SK-N-SH (cell line): Measurements from ENCODE around the gene GOLM1. TPM values are rescaled to one million over a fixed set of nuclear protein-coding genes. Genes with fewer than 3 reads are reported as not detected.

Experiments
- CTCF ChIA-PET: fragments of 300-600, 350-600 bp; formaldehyde crosslinking; extraction: SDS; loops from one replicate; lab custom pipeline; 2021; lab: Yijun Ruan, JAX
- POLR2A ChIA-PET: fragments of 350-600 bp; sonication (Branson Sonifier 250); formaldehyde crosslinking; extraction: SDS; loops from one replicate; lab custom pipeline; 2020; ENCODE audit warnings: antibody characterized with exemption, inconsistent platforms; lab: Yijun Ruan, JAX
- DNase-seq: peaks from one replicate; pipeline ENCODE4 v3.0.0; 2012
- H2AFZ ChIP-seq: fragments of 200-600 bp; sonication (generic); 2 replicates; pipeline ENCODE4 v1.8.1; 2016; ENCODE audit warnings: antibody characterized with exemption, mild to moderate bottlenecking, low read depth
- H3F3A ChIP-seq: fragments of 200-600 bp; sonication (generic); replicated peaks from 2 replicates; pipeline ENCODE3; 2016; ENCODE audit warnings: antibody characterized with exemption, mild to moderate bottlenecking; ENCODE audit not compliant: insufficient read depth
- H3K27ac ChIP-seq, 2 experiments: fragments of 200-500 bp in 1 of 2; fragments of 200-600 bp in 1 of 2; sonication (Bioruptor generic) in 1 of 2; sonication (generic), shearing (Covaris generic) in 1 of 2; 2 replicates each; pipeline versions ENCODE4 v1.5.1 to v1.6.1; 2014 to 2016; ENCODE audit warnings: low read depth in 2 of 2, inconsistent platforms in 1 of 2, low read length in 1 of 2, mild to moderate bottlenecking in 1 of 2, mixed read lengths in 1 of 2
- H3K27me3 ChIP-seq: fragments of 200-600 bp; sonication (generic), shearing (Covaris generic); 2 replicates; pipeline ENCODE4 v1.6.1; 2016; ENCODE audit warnings: mixed run types; ENCODE audit not compliant: insufficient read depth
- H3K36me3 ChIP-seq, 2 experiments: fragments of 200-500 bp in 1 of 2; fragments of 200-600 bp in 1 of 2; sonication (Bioruptor generic) in 1 of 2; sonication (generic) in 1 of 2; replicated peaks in 1 of 2; 2 replicates each; pipeline versions ENCODE3 to v1.5.1; 2014 to 2016; ENCODE audit warnings: low read length in 1 of 2, mild to moderate bottlenecking in 1 of 2; ENCODE audit not compliant: insufficient read depth in 2 of 2, control insufficient read depth in 1 of 2
- H3K4me1 ChIP-seq, 2 experiments: fragments of 200-500 bp in 1 of 2; fragments of 200-600 bp in 1 of 2; sonication (Bioruptor generic) in 1 of 2; sonication (generic), shearing (Covaris generic) in 1 of 2; 2 replicates each; pipeline versions ENCODE4 v1.5.1 to v1.6.1; 2014 to 2016; ENCODE audit warnings: low read depth in 1 of 2, low read length in 1 of 2, mixed run types in 1 of 2; ENCODE audit not compliant: insufficient read depth in 2 of 2, control insufficient read depth in 1 of 2
- H3K4me2 ChIP-seq: fragments of 200-600 bp; sonication (generic), shearing (Covaris generic); 2 replicates; pipeline ENCODE4 v1.6.1; 2017; ENCODE audit warnings: mixed run types
- H3K4me3 ChIP-seq, 2 experiments: fragments of 200-500 bp in 1 of 2; fragments of 200-600 bp in 1 of 2; sonication (Bioruptor generic) in 1 of 2; sonication (generic), shearing (Covaris generic) in 1 of 2; 2 replicates each; pipeline versions ENCODE4 v1.5.1 to v1.8.1; 2014 to 2016; ENCODE audit warnings: low read depth in 2 of 2, inconsistent platforms in 1 of 2, low read length in 1 of 2, mild to moderate bottlenecking in 1 of 2, mixed read lengths in 1 of 2, moderate library complexity in 1 of 2
- H3K79me2 ChIP-seq: fragments of 200-600 bp; sonication (generic); 2 replicates; pipeline ENCODE4 v1.8.1; 2017; ENCODE audit warnings: mild to moderate bottlenecking; ENCODE audit not compliant: insufficient read depth
- H3K9ac ChIP-seq: fragments of 200-600 bp; sonication (generic); 2 replicates; pipeline ENCODE4 v1.6.1; 2017; ENCODE audit warnings: mixed run types
- H3K9me2 ChIP-seq: fragments of 200-600 bp; sonication (generic); 2 replicates; pipeline ENCODE4 v1.6.1; 2017; ENCODE audit warnings: mixed run types
- H3K9me3 ChIP-seq: fragments of 200-600 bp; sonication (generic); 2 replicates; pipeline ENCODE4 v1.6.1; 2017; ENCODE audit warnings: mixed run types, mild to moderate bottlenecking, moderate library complexity
- H4K20me1 ChIP-seq: fragments of 200-600 bp; sonication (generic); 2 replicates; pipeline ENCODE4 v1.6.1; 2017; ENCODE audit warnings: mild to moderate bottlenecking, mixed run types; ENCODE audit not compliant: insufficient read depth
- CHD2 ChIP-seq: fragments of 150-350 bp; IDR thresholded peaks from 2 replicates; pipeline ENCODE4 v1.6.1; 2018; ENCODE audit warnings: low read length; ENCODE audit not compliant: partially characterized antibody
- ELF1 ChIP-seq: IDR thresholded peaks from 2 replicates; pipeline ENCODE4 v1.4.0; 2012
- EP300 ChIP-seq, 2 experiments: IDR thresholded peaks; 2 replicates each; pipeline versions ENCODE4 v1.4.0 to v1.6.1; 2012; ENCODE audit warnings: borderline replicate concordance in 1 of 2, low read depth in 1 of 2, low read length in 1 of 2
- FOSL2 ChIP-seq: IDR thresholded peaks from 2 replicates; pipeline ENCODE4 v1.4.0; 2012; ENCODE audit warnings: low read depth, mild to moderate bottlenecking, moderate library complexity, borderline replicate concordance
- FOXJ3 ChIP-seq: sonication (generic); formaldehyde crosslinking; IDR thresholded peaks from 2 replicates; pipeline ENCODE4 v1.5.1; 2020; ENCODE audit warnings: mild to moderate bottlenecking, missing genetic modification reagents
- FOXM1 ChIP-seq: IDR thresholded peaks from 2 replicates; pipeline ENCODE4 v1.4.0; 2012; ENCODE audit warnings: low read depth, mild to moderate bottlenecking
- GATA2 ChIP-seq: sonication (generic); formaldehyde crosslinking; IDR thresholded peaks from 2 replicates; pipeline ENCODE4 v1.5.0; 2020; ENCODE audit warnings: mild to moderate bottlenecking, missing genetic modification reagents
- MEF2A ChIP-seq: IDR thresholded peaks from 2 replicates; pipeline ENCODE4 v1.4.0; 2012; ENCODE audit warnings: low read depth, borderline replicate concordance
- MXI1 ChIP-seq: IDR thresholded peaks from 2 replicates; pipeline ENCODE4 v1.6.1; 2012; ENCODE audit warnings: mild to moderate bottlenecking, low read depth, low read length, improper control_type of control experiment
- POLR2AphosphoS5 ChIP-seq: IDR thresholded peaks from 2 replicates; pipeline ENCODE4 v1.6.1; 2012; ENCODE audit warnings: low read depth, low read length
- RCOR1 ChIP-seq: fragments of 150-350 bp; IDR thresholded peaks from 2 replicates; pipeline ENCODE4 v1.6.1; 2017; ENCODE audit warnings: antibody characterized with exemption, low read length
- RFX5 ChIP-seq: IDR thresholded peaks from 2 replicates; pipeline ENCODE4 v1.6.1; 2012; ENCODE audit warnings: mild to moderate bottlenecking, improper control_type of control experiment, low read length
- RXRA ChIP-seq: IDR thresholded peaks from 2 replicates; pipeline ENCODE4 v1.4.0; 2012; ENCODE audit warnings: low read depth, mild to moderate bottlenecking, borderline replicate concordance
- USF1 ChIP-seq: IDR thresholded peaks from 2 replicates; pipeline ENCODE4 v1.4.0; 2012; ENCODE audit warnings: low read depth, borderline replicate concordance
- YY1 ChIP-seq: IDR thresholded peaks from 2 replicates; pipeline ENCODE4 v1.4.0; 2012; ENCODE audit warnings: low read depth, mild to moderate bottlenecking
- WGBS: methylation state at CpG from one replicate; pipeline ENCODE4 v1.1.6; 2017; ENCODE audit warnings: low lambda C conversion rate; 5-methylcytosine and 5-hydroxymethylcytosine counted together
- polyA plus RNA-seq, 3 experiments: library from polyadenylated mRNA; depleted of rRNA; stranded (reverse); fragments of >200 nt; gene quantifications; 2 replicates each; pipeline ENCODE4 v1.2.3, GENCODE V29; 2012
- TF ChIP-seq, protein P1 (sequence below): IDR thresholded peaks from 2 replicates; pipeline ENCODE4; 2012

The GOLM1 gene
- polyA plus RNA-seq, 1 of the 3 experiments (the other 2 are of a cell fraction): 69.8 TPM

- 19% methylated on average over 2 of the region's 2 CpGs for WGBS
- no peaks in the 10 kb centered on the region for H3K9me3 ChIP-seq
- H4K20me1 ChIP-seq: no peaks in the 10 kb centered on the region
- H3K4me1 ChIP-seq: peaks cover 0 to 14% of the 10 kb centered on the region in 2 experiments; a peak in 2 of 4 replicates
- H3K27ac ChIP-seq: no peak overlapping the region; a peak in 1 of 4 replicates
- ChIA-PET POLR2A (interaction anchor here (0.7 kb wide), 1 partner anchor 99 kb away, joined by 5 read pairs; no protein-coding TSS in a partner anchor), CTCF (no interaction called here)
- DNase-seq: no peak
- peaks cover 13% of the 10 kb centered on the region for H3F3A ChIP-seq
- no peaks in the 10 kb centered on the region for H3K9me2 ChIP-seq
- H2AFZ ChIP-seq: no peak overlapping the region
- no peak overlapping the region for H3K9ac ChIP-seq
- no peak overlapping the region for H3K4me3 ChIP-seq
- no peaks in the 10 kb centered on the region for H3K36me3 ChIP-seq
- H3K79me2 ChIP-seq: peaks cover 60% of the 10 kb centered on the region
- no peaks in the 10 kb centered on the region for H3K27me3 ChIP-seq
- peak overlapping the region; percentile 4; the same call in 1 of the 2 replicates for H3K4me2 ChIP-seq
- TF ChIP-seq, protein P1, sequence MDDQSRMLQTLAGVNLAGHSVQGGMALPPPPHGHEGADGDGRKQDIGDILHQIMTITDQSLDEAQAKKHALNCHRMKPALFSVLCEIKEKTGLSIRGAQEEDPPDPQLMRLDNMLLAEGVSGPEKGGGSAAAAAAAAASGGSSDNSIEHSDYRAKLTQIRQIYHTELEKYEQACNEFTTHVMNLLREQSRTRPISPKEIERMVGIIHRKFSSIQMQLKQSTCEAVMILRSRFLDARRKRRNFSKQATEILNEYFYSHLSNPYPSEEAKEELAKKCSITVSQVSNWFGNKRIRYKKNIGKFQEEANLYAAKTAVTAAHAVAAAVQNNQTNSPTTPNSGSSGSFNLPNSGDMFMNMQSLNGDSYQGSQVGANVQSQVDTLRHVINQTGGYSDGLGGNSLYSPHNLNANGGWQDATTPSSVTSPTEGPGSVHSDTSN: peak; percentile 25; the same call in 1 of the 2 replicates
- TF ChIP-seq FOSL2: no peak
Measured at GRCh38 chr9:86096386-86096785, 3.0 kb downstream of the GOLM1 start.

GRCh38 chr9:86093788-86094555, 5.4 kb downstream of the GOLM1 start:
- Histone ChIP-seq H3K4me3 (no peak overlapping the region), H3K4me2 (no peak overlapping the region), H3K79me2 (peaks cover 60% of the 10 kb centered on the region), H3K4me1 (peaks cover 0 to 12% of the 10 kb centered on the region in 2 experiments; a peak in 2 of 4 replicates), H4K20me1 (no peaks in the 10 kb centered on the region), H3K27ac (no peak overlapping the region), H3F3A (no peaks in the 10 kb centered on the region), H3K36me3 (no peaks in the 10 kb centered on the region), H3K27me3 (no peaks in the 10 kb centered on the region), H3K9me3 (no peaks in the 10 kb centered on the region), H3K9me2 (no peaks in the 10 kb centered on the region), H3K9ac (no peak overlapping the region), H2AFZ (no peak overlapping the region)
- ChIA-PET CTCF (no interaction called here), POLR2A (no interaction called here)
- TF ChIP-seq RCOR1 (no peak), FOXM1 (no peak), MEF2A (no peak), EP300 (IDR thresholded peaks at IDR 0.05; ENCODE audit: borderline replicate concordance in 1 of 2, low read depth in 1 of 2, low read length in 1 of 2) (no peak), FOXJ3 (CRISPR knock-in tag) (no peak), YY1 (no peak), USF1 (no peak), ELF1 (no peak), RFX5 (no peak), CHD2 (no peak), MXI1 (no peak), RXRA (no peak), GATA2 (CRISPR knock-in tag) (no peak), POLR2AphosphoS5 (no peak)
- TF ChIP-seq, protein P1: no peak
- no peak for DNase-seq
- 73% methylated on average over 4 of the region's 8 CpGs for WGBS
